Breast epithelium (tissue), 3 donors: Measurements from ENCODE around the gene FADS2.

Source experiments
- POLR2AphosphoS5 ChIP-seq, 3 donors: sonication (generic); formaldehyde crosslinking; IDR thresholded peaks; one replicate each; pipeline ENCODE4 v1.6.1; 2017; ENCODE audit warnings: antibody characterized with exemption in 3 of 3
- TF ChIP-seq, protein P1 (sequence below), 3 donors: fragments of 450-650 bp; IDR thresholded peaks; one replicate each; pipeline ENCODE4 v1.5.1; 2016 to 2017; ENCODE audit warnings: antibody characterized with exemption in 3 of 3, mild to moderate bottlenecking in 3 of 3, moderate library complexity in 3 of 3

GRCh38 chr11:61902313-61902712 is 74.2 kb downstream of the FADS2 start:
- TF ChIP-seq, protein P1, sequence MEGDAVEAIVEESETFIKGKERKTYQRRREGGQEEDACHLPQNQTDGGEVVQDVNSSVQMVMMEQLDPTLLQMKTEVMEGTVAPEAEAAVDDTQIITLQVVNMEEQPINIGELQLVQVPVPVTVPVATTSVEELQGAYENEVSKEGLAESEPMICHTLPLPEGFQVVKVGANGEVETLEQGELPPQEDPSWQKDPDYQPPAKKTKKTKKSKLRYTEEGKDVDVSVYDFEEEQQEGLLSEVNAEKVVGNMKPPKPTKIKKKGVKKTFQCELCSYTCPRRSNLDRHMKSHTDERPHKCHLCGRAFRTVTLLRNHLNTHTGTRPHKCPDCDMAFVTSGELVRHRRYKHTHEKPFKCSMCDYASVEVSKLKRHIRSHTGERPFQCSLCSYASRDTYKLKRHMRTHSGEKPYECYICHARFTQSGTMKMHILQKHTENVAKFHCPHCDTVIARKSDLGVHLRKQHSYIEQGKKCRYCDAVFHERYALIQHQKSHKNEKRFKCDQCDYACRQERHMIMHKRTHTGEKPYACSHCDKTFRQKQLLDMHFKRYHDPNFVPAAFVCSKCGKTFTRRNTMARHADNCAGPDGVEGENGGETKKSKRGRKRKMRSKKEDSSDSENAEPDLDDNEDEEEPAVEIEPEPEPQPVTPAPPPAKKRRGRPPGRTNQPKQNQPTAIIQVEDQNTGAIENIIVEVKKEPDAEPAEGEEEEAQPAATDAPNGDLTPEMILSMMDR (IDR thresholded peaks at IDR 0.05): no peak
- TF ChIP-seq POLR2AphosphoS5 (IDR thresholded peaks at IDR 0.05): no peak
